Anterior cingulate cortex (tissue), 58 donors: ENCODE measurements around the gene MYOM1.

Experiments
- DNase-seq, 58 donors: peaks; one replicate each; lab custom pipeline; 2025; lab: John Stamatoyannopoulos, UW

The MYOM1 gene

GRCh38 chr18:3219631-3220335 lies at the start of gene MYOM1:
TSS of gene MYOM1 (minus strand) at chr18:3219968. CDS start at chr18:3215223, 4,745 bp downstream.
- no peak for DNase-seq

GRCh38 chr18:3269241-3269913 lies 49.6 kb upstream of the MYOM1 start:
- no peak for DNase-seq

- DNase-seq: no peak
Measured at GRCh38 chr18:3268306-3268705, 48.5 kb upstream of the MYOM1 start.

- no peak for DNase-seq
Measured at GRCh38 chr18:3266062-3266608, 46.4 kb upstream of the MYOM1 start.

GRCh38 chr18:3265564-3266033 lies 45.8 kb upstream of the MYOM1 start:
- DNase-seq: no peak

- DNase-seq: no peak
Measured at GRCh38 chr18:3264362-3264761, 44.6 kb upstream of the MYOM1 start.

- no peak for DNase-seq
Measured at GRCh38 chr18:3263132-3263700, 43.4 kb upstream of the MYOM1 start.

- DNase-seq: peak in 7 of 58 donors; percentile 19 to 59 (median 42)
Measured at GRCh38 chr18:3262234-3263131, 42.7 kb upstream of the MYOM1 start.

GRCh38 chr18:3261373-3262233 lies 41.8 kb upstream of the MYOM1 start, which contains the start of gene MYL12B:
TSS of gene MYL12B (plus strand) at chr18:3262133. CDS start at chr18:3272899, 10,766 bp downstream.
- peak in 57 of 58 donors; percentile 26 to 86 (median 74) for DNase-seq

- DNase-seq: no peak
Measured at GRCh38 chr18:3260995-3261372, 41.2 kb upstream of the MYOM1 start.

- no peak for DNase-seq
Measured at GRCh38 chr18:3257627-3258120, 37.9 kb upstream of the MYOM1 start.

GRCh38 chr18:3256693-3257626 lies 37.2 kb upstream of the MYOM1 start:
- no peak for DNase-seq

- DNase-seq: no peak
Measured at GRCh38 chr18:3255611-3256165, 35.9 kb upstream of the MYOM1 start.

GRCh38 chr18:3254725-3255124 lies 35.0 kb upstream of the MYOM1 start:
- DNase-seq: no peak

- no peak for DNase-seq
Measured at GRCh38 chr18:3252843-3253242, 33.1 kb upstream of the MYOM1 start.

- no peak for DNase-seq
Measured at GRCh38 chr18:3251963-3252277, 32.2 kb upstream of the MYOM1 start.

- no peak for DNase-seq
Measured at GRCh38 chr18:3251249-3251962, 31.6 kb upstream of the MYOM1 start.
